Right renal pelvis (tissue), 4 donors: ENCODE results near the gene LYSMD4. TPM values are rescaled to one million over a fixed set of nuclear protein-coding genes. Genes with fewer than 3 reads are reported as not detected.
"Not testable (repeated sequence)": the region's sequence is repeated elsewhere in the genome, so short reads cannot be mapped to it uniquely, and the experiment has no call there.

Source experiments
- DNase-seq, 4 donors: peaks; one replicate each; pipeline ENCODE4 v3.0.0-alpha.2; 2013; ENCODE audit warnings: low read depth in 4 of 4, low spot score in 3 of 4, missing footprints in 1 of 4
- polyA plus RNA-seq, 4 donors: library from polyadenylated mRNA; unstranded; fragments of 120-200 nt; gene quantifications; one replicate each; pipeline ENCODE4 v1.2.1, GENCODE V29; 2013; ENCODE audit not compliant: insufficient read length in 4 of 4

The LYSMD4 gene
- polyA plus RNA-seq: 10 to 100 TPM; 12.9 to 14.4 (median 13.6) TPM

- DNase-seq: peak; percentile 86 to 92 (median 89)
These were observed at the start of gene LYSMD4 for GRCh38 chr15:99733268-99734039. Gene LYSMD4 (minus strand): TSS chr15:99733437. CDS start chr15:99731999, 1,438 bp downstream.

GRCh38 chr15:99782029-99782428 lies 48.8 kb upstream of the LYSMD4 start:
- not testable (repeated sequence) for DNase-seq

GRCh38 chr15:99777144-99777543 lies 43.9 kb upstream of the LYSMD4 start:
- no peak for DNase-seq

GRCh38 chr15:99764522-99764921 lies 31.3 kb upstream of the LYSMD4 start:
- DNase-seq: no peak

- no peak for DNase-seq
These were observed 30.6 kb upstream of the LYSMD4 start for GRCh38 chr15:99763827-99764226.

- no peak for DNase-seq
These were observed 29.1 kb upstream of the LYSMD4 start for GRCh38 chr15:99762288-99762687.

- DNase-seq: peak; percentile 45 to 60 (median 52)
These were observed 22.6 kb upstream of the LYSMD4 start for GRCh38 chr15:99755692-99756409.

- no peak for DNase-seq
These were observed 19.8 kb upstream of the LYSMD4 start for GRCh38 chr15:99753066-99753465.

GRCh38 chr15:99752556-99752955 lies 19.3 kb upstream of the LYSMD4 start:
- DNase-seq: no peak

- not testable (repeated sequence) for DNase-seq
These were observed 17.1 kb upstream of the LYSMD4 start for GRCh38 chr15:99750326-99750725.

GRCh38 chr15:99749386-99749785 lies 16.1 kb upstream of the LYSMD4 start:
- DNase-seq: no peak

- no peak for DNase-seq
These were observed 12.3 kb upstream of the LYSMD4 start for GRCh38 chr15:99745370-99746086.

GRCh38 chr15:99744142-99744541 lies 10.9 kb upstream of the LYSMD4 start:
- no peak for DNase-seq

GRCh38 chr15:99741835-99742234 lies 8.6 kb upstream of the LYSMD4 start:
- no peak for DNase-seq

- no peak for DNase-seq
These were observed 5.0 kb upstream of the LYSMD4 start for GRCh38 chr15:99738021-99738847.

- DNase-seq: no peak
These were observed 3.5 kb upstream of the LYSMD4 start for GRCh38 chr15:99736702-99737101.

- no peak for DNase-seq
These were observed 2.6 kb upstream of the LYSMD4 start for GRCh38 chr15:99735868-99736267.

- no peak for DNase-seq
These were observed 1.3 kb upstream of the LYSMD4 start for GRCh38 chr15:99734575-99734974.

- DNase-seq: not testable (repeated sequence)
These were observed 729 bp upstream of the LYSMD4 start for GRCh38 chr15:99734040-99734291.

- DNase-seq: no peak
These were observed 428 bp downstream of the LYSMD4 start for GRCh38 chr15:99732751-99733267.
